ENCODE data around the gene ZBTB45. TPM values are rescaled to one million over a fixed set of nuclear protein-coding genes. Genes with fewer than 3 reads are reported as not detected.
"Not testable (repeated sequence)": the region's sequence is repeated elsewhere in the genome, so short reads cannot be mapped to it uniquely, and the experiment has no call there.

ZBTB45 gene
- total RNA-seq, 1 experiment from 2014 or later: 9.7 TPM

- peak; percentile 96 for DNase-seq (ENCODE audit: low read depth)
Observed at GRCh38 chr19:58554494-58555368, 35.1 kb upstream of the ZBTB45 start, which contains the start of gene CHMP2A. Gene CHMP2A (minus strand): TSS chr19:58555105. CDS start chr19:58554212, 893 bp downstream.

DNA sequence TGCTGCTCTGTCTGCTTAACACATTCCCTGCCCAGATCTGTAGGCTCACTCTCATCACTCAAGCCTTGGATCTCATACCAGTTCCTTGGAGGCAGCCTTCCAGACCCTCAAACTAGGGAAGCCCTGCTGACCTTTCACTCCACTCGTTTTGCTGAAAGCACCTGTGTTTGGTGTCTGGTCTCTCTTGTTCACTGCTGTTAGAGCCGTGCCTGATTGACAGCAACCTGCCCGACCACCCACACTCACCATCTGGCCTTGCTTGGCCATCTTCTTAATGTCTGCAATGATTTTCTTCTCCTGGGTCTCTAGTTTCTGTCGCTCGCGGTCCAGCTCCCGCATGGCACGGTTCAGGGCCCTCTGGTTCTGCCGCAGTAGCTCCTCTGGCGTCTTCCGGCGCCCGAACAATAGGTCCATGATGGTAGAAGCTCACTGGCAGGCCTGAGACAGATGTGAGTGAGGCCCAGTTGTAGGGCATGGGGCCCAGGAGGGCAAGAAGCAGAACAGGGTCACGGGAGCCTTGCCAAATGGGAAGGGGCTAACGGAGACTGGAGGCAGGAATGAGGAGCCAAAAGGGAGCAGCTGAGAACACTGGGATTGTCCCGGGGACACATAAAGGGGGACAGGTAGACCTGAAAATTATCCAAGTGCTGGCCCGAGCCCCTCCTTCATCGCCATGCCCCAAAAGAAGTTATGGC, 34.3 kb upstream of the ZBTB45 start:
- DNase-seq (ENCODE audit: low read depth): no peak

GRCh38 chr19:58552655-58553054, 33.0 kb upstream of the ZBTB45 start:
- no peak for DNase-seq (ENCODE audit: low read depth)

DNA sequence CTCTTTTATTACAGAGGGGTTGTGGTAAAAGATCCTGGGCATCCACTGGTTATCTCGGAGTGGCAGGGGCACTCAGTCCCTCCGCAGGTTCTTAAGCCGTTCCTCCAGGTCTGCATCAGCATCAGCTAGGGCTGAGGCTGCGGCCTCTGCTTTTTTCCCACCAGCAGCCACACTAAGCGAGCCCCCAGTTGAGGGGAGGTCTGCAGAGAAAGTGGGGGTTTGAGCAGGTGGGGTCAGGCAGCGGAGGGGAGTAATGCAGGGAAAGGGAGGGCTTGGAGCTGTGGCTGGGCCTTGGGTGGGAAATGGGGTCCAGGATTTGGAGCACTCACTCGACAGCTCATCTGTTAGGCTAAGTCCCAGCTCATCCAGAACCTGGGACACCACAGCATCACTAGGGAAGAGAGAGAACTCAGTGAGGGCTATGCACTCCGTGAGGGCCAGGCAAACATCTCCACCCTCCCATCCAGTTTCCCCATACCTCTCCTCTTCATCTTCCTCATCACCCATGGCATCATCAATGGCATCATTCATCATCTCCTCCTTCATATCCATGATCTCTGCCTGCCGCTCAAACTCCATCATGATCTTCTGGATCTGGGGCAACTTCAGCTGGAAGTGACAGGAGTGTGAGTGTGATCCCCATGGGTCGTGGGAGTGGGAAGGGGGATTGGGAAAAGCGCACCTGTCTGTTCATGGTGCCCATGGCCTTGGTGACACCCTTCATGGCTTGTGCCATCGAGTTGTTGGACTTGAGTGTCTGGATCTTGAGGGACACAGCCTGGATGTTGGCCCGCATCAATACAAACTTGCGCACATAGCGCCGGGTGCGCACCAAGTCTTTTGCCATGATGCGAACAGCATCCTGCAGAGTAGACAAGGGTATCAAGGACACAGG, 32.2 kb upstream of the ZBTB45 start:
- DNase-seq (ENCODE audit: low read depth): no peak

DNA sequence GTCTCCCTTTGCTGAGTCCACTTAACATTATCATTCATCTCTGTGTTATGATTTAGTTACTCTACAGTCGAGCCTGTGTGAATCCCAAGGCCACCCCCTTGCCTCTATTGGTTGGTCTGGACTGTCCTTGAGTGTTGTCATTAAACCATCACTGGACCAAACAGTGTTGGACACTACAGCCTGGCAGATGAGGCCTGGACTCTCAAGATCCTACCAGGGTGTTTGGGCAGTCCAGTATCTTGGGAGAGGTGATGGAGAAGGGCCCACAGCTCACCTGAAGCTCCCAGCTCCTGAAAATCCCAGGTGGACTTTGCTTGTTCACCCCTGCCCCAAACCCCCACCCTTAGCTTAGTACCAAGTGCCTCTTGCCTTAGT, 31.5 kb upstream of the ZBTB45 start:
- DNase-seq (ENCODE audit: low read depth): no peak

DNA sequence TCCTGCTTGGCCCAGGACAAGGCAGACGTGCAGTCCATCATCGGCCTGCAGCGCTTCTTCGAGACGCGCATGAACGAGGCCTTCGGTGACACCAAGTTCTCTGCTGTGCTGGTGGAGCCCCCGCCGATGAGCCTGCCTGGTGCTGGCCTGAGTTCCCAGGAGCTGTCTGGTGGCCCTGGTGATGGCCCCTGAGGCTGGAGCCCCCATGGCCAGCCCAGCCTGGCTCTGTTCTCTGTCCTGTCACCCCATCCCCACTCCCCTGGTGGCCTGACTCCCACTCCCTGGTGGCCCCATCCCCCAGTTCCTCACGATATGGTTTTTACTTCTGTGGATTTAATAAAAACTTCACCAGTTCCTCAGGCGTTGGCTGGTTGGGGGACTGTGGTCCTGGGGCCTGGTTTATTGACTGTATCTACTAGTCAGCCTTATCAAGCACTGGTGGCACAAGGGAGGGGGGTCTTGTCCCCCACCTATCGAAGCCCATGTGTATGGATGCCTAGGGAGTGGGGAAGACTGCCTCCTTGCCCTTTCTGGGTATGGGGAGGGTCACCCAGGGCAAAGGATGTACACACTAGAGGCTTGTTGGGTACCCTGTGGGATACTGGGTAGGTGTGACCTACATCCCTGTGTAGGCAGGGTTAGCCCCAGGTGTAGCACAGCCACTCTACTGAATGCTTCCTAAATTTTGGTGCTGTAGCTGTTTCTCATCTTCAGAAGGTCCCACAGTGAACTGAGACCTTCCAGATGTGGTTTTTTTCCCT, 30.9 kb upstream of the ZBTB45 start:
- DNase-seq (ENCODE audit: low read depth): no peak

- DNase-seq (ENCODE audit: low read depth): no peak
Observed at GRCh38 chr19:58549664-58550361, 30.2 kb upstream of the ZBTB45 start.

GRCh38 chr19:58548859-58549663, 29.5 kb upstream of the ZBTB45 start:
- no peak for DNase-seq (ENCODE audit: low read depth)

DNA sequence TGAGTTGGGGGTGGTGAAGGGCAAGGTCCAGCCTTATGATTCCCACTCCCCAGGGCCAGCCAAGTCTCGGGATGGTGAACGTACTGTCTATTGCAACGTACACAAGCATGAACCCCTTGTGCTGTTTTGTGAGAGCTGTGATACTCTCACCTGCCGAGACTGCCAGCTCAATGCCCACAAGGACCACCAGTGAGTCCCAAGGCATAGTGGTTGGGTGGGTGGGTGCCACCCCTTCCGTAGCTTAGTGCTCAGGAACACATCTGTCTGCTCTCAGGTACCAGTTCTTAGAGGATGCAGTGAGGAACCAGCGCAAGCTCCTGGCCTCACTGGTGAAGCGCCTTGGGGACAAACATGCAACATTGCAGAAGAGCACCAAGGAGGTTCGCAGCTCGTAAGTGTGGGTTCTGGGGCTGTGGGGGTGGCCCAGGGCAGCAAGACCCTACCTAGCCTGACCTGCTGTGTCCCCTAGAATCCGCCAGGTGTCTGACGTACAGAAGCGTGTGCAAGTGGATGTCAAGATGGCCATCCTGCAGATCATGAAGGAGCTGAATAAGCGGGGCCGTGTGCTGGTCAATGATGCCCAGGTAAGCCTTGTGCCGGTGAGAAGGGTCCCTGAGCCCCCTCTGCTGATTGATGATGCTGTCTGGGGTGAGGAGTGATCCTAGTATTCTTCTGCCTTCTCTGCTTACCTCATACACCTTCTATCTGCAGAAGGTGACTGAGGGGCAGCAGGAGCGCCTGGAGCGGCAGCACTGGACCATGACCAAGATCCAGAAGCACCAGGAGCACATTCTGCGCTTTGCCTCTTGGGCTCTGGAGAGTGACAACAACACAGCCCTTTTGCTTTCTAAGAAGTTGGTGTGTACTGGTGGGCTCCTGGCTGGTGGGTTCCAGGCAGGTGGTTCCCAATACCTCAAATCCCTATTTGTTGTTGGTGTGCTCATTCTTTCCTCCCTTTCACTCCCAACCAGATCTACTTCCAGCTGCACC, 28.0 kb upstream of the ZBTB45 start:
- DNase-seq (ENCODE audit: low read depth): no peak

DNA sequence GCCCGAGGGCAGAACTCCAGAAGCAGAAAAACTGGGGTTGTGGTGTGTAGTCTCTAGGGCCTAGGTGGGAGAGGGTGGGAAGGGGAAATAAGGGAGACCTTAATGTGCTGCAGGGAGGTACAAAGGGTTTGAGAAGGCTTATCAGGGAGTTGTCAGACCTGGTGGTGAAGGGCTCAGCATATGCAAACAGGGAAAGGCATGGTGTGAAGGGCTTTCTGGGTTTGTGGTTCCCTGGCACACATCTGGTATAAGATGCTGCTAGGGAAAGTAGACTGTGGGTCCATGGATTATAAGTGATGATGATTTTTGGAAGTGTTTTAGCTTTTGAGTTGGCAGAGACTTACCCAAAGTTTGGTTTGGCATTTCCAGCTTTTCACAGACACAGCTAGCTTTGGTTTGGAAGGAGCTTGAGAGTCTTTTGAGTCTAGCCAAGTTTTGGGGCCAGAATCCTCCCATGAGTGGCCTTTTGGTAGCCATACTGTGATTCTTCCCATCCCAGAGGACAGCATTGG, 26.5 kb upstream of the ZBTB45 start:
- no peak for DNase-seq (ENCODE audit: low read depth)

DNA sequence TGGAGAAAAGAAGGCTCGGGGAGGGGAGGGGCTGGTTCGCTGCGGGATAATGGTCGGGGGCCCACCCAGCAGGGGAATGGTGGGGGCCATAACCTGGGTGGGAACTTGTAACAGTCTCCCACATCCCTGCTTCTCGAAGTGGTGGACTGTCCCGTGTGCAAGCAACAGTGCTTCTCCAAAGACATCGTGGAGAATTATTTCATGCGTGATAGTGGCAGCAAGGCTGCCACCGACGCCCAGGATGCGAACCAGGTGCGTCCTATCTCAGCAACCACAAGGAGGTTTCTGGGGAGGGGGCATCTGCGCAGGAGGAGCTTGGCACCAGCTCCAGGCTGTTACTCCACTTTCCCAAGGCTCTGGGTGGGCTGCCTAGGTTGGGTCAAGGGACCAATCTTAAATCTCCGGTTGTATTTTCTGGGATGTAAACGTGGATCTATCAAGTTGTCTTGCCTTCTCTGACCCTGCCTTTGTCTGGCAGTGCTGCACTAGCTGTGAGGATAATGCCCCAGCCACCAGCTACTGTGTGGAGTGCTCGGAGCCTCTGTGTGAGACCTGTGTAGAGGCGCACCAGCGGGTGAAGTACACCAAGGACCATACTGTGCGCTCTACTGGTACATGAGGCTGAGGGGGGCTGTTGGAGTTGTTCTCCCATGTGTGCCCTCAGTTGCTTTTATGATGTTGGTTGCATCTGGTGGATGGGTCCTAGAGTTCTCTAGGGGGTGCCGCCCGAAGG, 25.8 kb upstream of the ZBTB45 start:
- DNase-seq (ENCODE audit: low read depth): no peak

GRCh38 chr19:58544591-58545285, 25.1 kb upstream of the ZBTB45 start:
- DNase-seq (ENCODE audit: low read depth): peak; percentile 32

GRCh38 chr19:58543826-58544590, 24.4 kb upstream of the ZBTB45 start, which contains the start of gene TRIM28:
Gene TRIM28 (plus strand): TSS chr19:58544064. CDS start chr19:58544758, 694 bp downstream.
- DNase-seq (ENCODE audit: low read depth): peak; percentile 99

DNA sequence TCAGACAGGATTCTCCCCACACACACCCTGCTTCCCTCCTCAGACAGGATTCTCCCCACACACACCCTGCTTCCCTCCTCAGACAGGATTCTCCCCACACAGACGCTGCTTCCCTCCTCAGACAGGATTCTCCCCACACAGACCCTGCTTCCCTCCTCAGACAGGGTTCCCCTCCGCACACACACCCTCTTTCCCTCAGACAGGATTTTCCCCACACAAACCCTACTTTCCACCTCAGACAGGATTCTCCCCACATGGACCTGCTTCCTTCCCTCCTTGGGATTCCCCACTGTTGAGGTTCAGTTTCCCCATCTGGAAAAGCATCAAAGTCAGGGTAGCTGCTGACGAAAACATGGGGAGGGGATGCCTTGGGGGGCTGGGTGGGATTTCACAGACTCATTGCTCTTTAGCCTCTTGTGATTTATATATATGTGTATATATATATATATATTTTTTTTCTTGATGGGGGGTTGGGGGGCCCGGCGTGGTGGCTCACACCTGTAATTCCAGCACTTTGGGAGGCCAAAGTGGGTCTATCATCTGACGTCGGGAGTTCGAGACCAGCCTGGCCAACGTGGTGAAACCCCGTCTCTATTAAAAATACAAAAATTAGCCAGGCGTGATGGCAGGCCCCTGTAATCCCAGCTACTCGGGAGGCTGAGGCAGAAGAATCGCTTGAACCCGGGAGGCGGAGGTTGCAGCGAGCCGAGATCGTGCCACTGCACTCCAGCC, 23.2 kb upstream of the ZBTB45 start:
- DNase-seq (ENCODE audit: low read depth): not testable (repeated sequence)

GRCh38 chr19:58539169-58539559, 19.6 kb upstream of the ZBTB45 start:
- not testable (repeated sequence) for DNase-seq (ENCODE audit: low read depth)
